Ovary (tissue), 9 donors: Measurements from ENCODE around the gene IFI44L. TPM values are rescaled to one million over a fixed set of nuclear protein-coding genes. Genes with fewer than 3 reads are reported as not detected.

Experiments used
- DNase-seq, 5 donors: peaks; one replicate each; pipeline ENCODE4 v3.0.0-alpha.2; 2019 to 2020
- H3K27ac ChIP-seq, 2 donors: fragments of 200-600 bp; one replicate each; pipeline versions ENCODE4 v1.5.1 to v1.8.0; 2019 to 2022
- H3K27me3 ChIP-seq: fragments of 200-600 bp; one replicate; pipeline ENCODE4 v1.8.0; 2022
- H3K36me3 ChIP-seq: fragments of 200-600 bp; sonication (generic); one replicate; pipeline ENCODE4 v1.5.1; 2019
- H3K4me1 ChIP-seq: one replicate; pipeline ENCODE4 v1.8.1; 2013; ENCODE audit warnings: mild to moderate bottlenecking, moderate library complexity; ENCODE audit not compliant: insufficient read depth
- H3K4me3 ChIP-seq: fragments of 200-600 bp; sonication (generic); one replicate; pipeline ENCODE4 v1.5.1; 2017
- H3K9me3 ChIP-seq, 2 donors: fragments of 200-600 bp in 1 of 2; sonication (generic) in 1 of 2; one replicate each; pipeline versions ENCODE4 v1.5.1 to v1.8.1; 2013 to 2019; ENCODE audit warnings: mild to moderate bottlenecking in 1 of 2, moderate library complexity in 1 of 2
- EP300 ChIP-seq: sonication (generic); formaldehyde crosslinking; IDR thresholded peaks from one replicate; pipeline ENCODE4 v1.6.1; 2017; ENCODE audit warnings: antibody characterized with exemption
- POLR2A ChIP-seq: fragments of 450-650 bp; IDR thresholded peaks from one replicate; pipeline ENCODE4 v1.6.1; 2017; ENCODE audit warnings: antibody characterized with exemption, mild to moderate bottlenecking, moderate library complexity
- WGBS, 3 donors: extraction: QIAGEN DNeasy Blood & Tissue Kit in 1 of 3; methylation state at CpG; one replicate each; pipeline versions ENCODE4 v1.1.5 to v1.1.7; 2013 to 2017; 5-methylcytosine and 5-hydroxymethylcytosine counted together
- intact Hi-C, 4 donors: fragments of 100-400 bp; cut with DNase I; formaldehyde crosslinking; loops; one replicate each; pipeline versions ENCODE4 v1.11.0 to v1.15.1; 2022 to 2023
- polyA plus RNA-seq, 2 donors: library from polyadenylated mRNA; stranded (reverse); fragments of 200-250 nt in 1 of 2; fragments of 350-450 nt in 1 of 2; fragmentation: Illumina TruSeq in 1 of 2; extraction: RNeasy Lipid Tissue Mini Kit (QIAGEN cat#74804) in 1 of 2; gene quantifications; one replicate each; pipeline ENCODE4 v1.2.3, GENCODE V29; 2013 to 2014
- total RNA-seq, 7 donors: library from RNA; depleted of rRNA in 2 of 7; stranded (reverse); fragments of >200 nt in 2 of 7; fragmentation: NEBNext Ultra II Directional in 3 of 7; extraction: Animal tissue kit (Norgen Biotek cat#: 25700) in 3 of 7; gene quantifications; one replicate each; pipeline versions ENCODE4 v1.1.0 to v1.2.4, GENCODE V29; 2016 to 2023
- TF ChIP-seq, protein P1 (sequence below), 3 donors: fragments of 450-650 bp in 2 of 3; fragments of 200-600 bp in 1 of 3; IDR thresholded peaks; one replicate each; pipeline versions ENCODE4 v1.5.1 to v1.8.0; 2016 to 2022; ENCODE audit warnings: antibody characterized with exemption in 3 of 3, mild to moderate bottlenecking in 1 of 3
- donor health status: DM: no; HTN: no; CAD: no; lungs with moderate emphysema.
- donor health status: DM: no; HTN: no; CAD: no.
- donor health status: Bipolar disorder and iron deficiency.
- donor health status: DM: yes; HTN: yes; CAD: no.
- donor health status: DM: no; HTN: no; CAD: no.
- donor health status: DM: yes; HTN: yes; CAD: no.

The IFI44L gene
- total and polyA plus RNA-seq, 9 donors, result 4.3 to 36.0 (median 10.3) TPM

DNA sequence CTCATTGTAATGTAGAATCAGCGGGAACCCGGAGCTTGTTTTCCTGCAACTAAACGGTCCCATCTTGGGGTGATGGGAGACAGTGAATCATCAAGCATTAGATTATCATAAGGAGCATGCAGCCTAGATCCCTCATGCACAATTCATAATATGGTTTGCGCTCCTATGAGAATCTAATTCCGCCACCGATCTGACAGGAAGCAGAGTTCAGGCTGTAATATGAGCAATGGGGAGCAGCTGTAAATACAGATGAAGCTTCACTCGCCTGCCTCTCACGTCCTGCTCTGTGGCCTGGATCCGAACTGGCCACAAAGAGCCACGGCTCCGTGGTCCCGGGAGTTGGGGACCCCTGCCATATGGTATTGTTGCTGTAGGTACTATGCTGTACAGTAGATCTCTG, 31.0 kb downstream of the IFI44L start:
- WGBS, 3 donors, result 46 to 87% (median 48%) methylated on average over 12 of the region's 12 CpGs
- Histone ChIP-seq H3K27me3 (no peaks in the 10 kb centered on the region), H3K4me3 (peak overlapping the region; percentile 21), H3K9me3 (no peaks in the 10 kb centered on the region), H3K27ac (no peak overlapping the region), H3K36me3 (no peaks in the 10 kb centered on the region), H3K4me1 (peaks cover 2% of the 10 kb centered on the region)
- TF ChIP-seq, protein P1, sequence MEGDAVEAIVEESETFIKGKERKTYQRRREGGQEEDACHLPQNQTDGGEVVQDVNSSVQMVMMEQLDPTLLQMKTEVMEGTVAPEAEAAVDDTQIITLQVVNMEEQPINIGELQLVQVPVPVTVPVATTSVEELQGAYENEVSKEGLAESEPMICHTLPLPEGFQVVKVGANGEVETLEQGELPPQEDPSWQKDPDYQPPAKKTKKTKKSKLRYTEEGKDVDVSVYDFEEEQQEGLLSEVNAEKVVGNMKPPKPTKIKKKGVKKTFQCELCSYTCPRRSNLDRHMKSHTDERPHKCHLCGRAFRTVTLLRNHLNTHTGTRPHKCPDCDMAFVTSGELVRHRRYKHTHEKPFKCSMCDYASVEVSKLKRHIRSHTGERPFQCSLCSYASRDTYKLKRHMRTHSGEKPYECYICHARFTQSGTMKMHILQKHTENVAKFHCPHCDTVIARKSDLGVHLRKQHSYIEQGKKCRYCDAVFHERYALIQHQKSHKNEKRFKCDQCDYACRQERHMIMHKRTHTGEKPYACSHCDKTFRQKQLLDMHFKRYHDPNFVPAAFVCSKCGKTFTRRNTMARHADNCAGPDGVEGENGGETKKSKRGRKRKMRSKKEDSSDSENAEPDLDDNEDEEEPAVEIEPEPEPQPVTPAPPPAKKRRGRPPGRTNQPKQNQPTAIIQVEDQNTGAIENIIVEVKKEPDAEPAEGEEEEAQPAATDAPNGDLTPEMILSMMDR (IDR thresholded peaks at IDR 0.05), result no peak
- no peak for TF ChIP-seq POLR2A
- no peak for TF ChIP-seq EP300
- intact Hi-C loops, result no loop called here
- no peak for DNase-seq

DNA sequence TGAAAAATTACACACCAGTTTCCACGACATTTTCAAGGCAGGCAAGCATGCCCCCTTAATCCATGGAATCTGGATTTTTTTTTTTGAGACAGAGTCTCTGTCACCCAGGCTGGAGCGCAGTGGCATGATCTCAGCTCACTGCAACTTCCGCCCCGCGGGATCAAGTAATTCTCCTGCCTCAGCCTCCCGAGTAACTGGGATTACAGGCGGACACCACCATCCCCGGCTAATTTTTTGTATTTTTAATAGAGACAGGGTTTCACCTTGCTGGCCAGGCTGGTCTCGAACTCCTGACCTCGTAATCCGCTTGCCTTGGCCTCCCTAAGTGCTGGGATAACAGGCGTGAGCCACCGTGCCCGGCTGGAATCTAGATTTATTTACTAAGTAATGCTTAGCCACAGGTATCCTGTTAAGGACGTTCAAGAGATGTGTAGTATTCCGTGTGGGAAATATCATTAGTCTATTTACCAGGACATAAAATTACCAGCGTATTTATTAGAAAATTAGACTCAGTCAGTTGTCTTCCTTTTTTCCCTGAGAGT, 31.8 kb downstream of the IFI44L start:
- no peak overlapping the region for H3K4me3 ChIP-seq
- H3K27me3 ChIP-seq, result no peaks in the 10 kb centered on the region
- DNase-seq, result no peak
- TF ChIP-seq, protein P1 (IDR thresholded peaks at IDR 0.05), result no peak
- TF ChIP-seq EP300 (no peak), POLR2A (no peak)
- no peak overlapping the region for H3K27ac ChIP-seq
- H3K36me3 ChIP-seq, result no peaks in the 10 kb centered on the region
- intact Hi-C loops, result no loop called here
- H3K4me1 ChIP-seq, result peaks cover 2% of the 10 kb centered on the region
- 79 to 86% (median 84%) methylated on average over 17 of the region's 17 CpGs for WGBS, 3 donors
- H3K9me3 ChIP-seq, result no peaks in the 10 kb centered on the region

DNA sequence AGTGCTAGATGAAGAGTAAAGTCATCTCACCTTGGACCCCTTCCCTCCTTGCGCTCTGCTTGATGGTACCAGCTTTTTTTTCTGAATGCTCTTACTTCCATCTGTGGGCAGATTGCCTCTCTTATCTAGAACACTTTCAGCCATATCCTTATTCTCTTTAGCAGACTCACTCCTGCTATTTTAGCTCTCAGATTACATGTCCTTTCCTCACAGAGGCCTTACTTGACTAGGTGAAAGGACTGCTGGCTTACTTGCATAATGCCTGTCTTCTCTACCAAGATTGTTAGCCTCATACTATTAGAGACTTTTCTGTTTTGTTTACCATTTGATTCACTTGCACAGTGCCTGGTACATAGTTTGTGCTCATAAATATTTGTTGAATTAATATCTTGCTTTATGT, 38.7 kb downstream of the IFI44L start:
- H3K4me3 ChIP-seq, result no peak overlapping the region
- H3K9me3 ChIP-seq, result no peaks in the 10 kb centered on the region
- 97 to 100% (median 100%) methylated on average over 1 of the region's 1 CpG for WGBS, 3 donors
- H3K27ac ChIP-seq, result no peak overlapping the region
- no peaks in the 10 kb centered on the region for H3K36me3 ChIP-seq
- TF ChIP-seq POLR2A (no peak), EP300 (no peak)
- TF ChIP-seq, protein P1 (IDR thresholded peaks at IDR 0.05), result no peak
- H3K4me1 ChIP-seq, result no peaks in the 10 kb centered on the region
- no peak for DNase-seq
- intact Hi-C loops, result no loop called here
- no peaks in the 10 kb centered on the region for H3K27me3 ChIP-seq

DNA sequence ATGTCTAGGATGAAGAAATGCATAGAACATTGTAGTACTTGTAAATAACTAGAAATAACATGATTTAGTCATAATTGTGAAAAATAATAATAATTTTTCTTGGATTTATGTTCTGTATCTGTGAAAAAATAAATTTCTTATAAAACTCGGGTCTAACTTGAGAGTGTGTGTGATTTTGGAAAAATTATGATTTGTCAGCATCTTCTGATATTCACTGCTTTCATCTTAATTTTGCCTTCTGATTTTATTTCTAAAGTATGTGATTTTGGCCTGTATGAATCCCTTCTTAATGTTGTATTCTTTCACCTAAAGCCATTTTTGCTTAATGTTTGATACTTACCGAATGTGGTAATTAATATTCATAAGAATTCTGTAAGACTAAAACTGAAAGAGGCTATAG, 43.7 kb downstream of the IFI44L start:
- Histone ChIP-seq H3K4me3 (no peak overlapping the region), H3K27ac (no peak overlapping the region), H3K9me3 (no peaks in the 10 kb centered on the region), H3K27me3 (no peaks in the 10 kb centered on the region), H3K4me1 (no peaks in the 10 kb centered on the region), H3K36me3 (no peaks in the 10 kb centered on the region)
- TF ChIP-seq, protein P1 (IDR thresholded peaks at IDR 0.05), result no peak
- TF ChIP-seq EP300 (no peak), POLR2A (no peak)
- 78 to 83% (median 80%) methylated on average over 2 of the region's 2 CpGs for WGBS, 3 donors
- DNase-seq, result no peak
- intact Hi-C loops, result no loop called here
